Caki2 (cell line): ENCODE data around the gene ADD2. TPM values are rescaled to one million over a fixed set of nuclear protein-coding genes. Genes with fewer than 3 reads are reported as not detected.
A peak's percentile ranks its signal among the peaks of the same experiment; 100 is the strongest.

ENCODE experiments used
- DNase-seq: peaks from one replicate; pipeline ENCODE4 v3.0.0-alpha.2; 2015; ENCODE audit warnings: low read depth
- in situ Hi-C: cut with HindIII; loops from 2 replicates; pipeline ENCODE4 v1.10.0; 2016; ENCODE audit warnings: low sequenced_read_pairs, low pct_unique_long_range_greater_than_20kb, mixed read lengths
- total RNA-seq: library from RNA; depleted of rRNA; stranded (reverse); fragments of >200 nt; shearing (Covaris generic); gene quantifications from 2 replicates; pipeline ENCODE4 v1.2.3, GENCODE V29; 2014; ENCODE audit warnings: low replicate concordance

The ADD2 gene
- total RNA-seq, 1 experiment from 2014 or later: 3.8 TPM

- in situ Hi-C loops: no loop called here
- no peak for DNase-seq
These were observed 55.1 kb downstream of the ADD2 start for GRCh38 chr2:70712916-70713315.

GRCh38 chr2:70711191-70711590, 56.8 kb downstream of the ADD2 start:
- no peak for DNase-seq
- in situ Hi-C loops: no loop called here

- in situ Hi-C loops: no loop called here
- DNase-seq: no peak
These were observed 57.8 kb downstream of the ADD2 start for GRCh38 chr2:70710038-70710690.

GRCh38 chr2:70709275-70710037, 58.5 kb downstream of the ADD2 start:
- no peak for DNase-seq

GRCh38 chr2:70708376-70709199, 59.4 kb downstream of the ADD2 start:
- DNase-seq: peak; percentile 9

More at GRCh38 chr2:70709275-70710037, 58.5 kb downstream of the ADD2 start:
- in situ Hi-C loops: no loop called here

GRCh38 chr2:70707706-70708105, 60.3 kb downstream of the ADD2 start:
- DNase-seq: no peak
- in situ Hi-C loops: no loop called here

More at GRCh38 chr2:70708376-70709199, 59.4 kb downstream of the ADD2 start:
- in situ Hi-C loops: no loop called here

GRCh38 chr2:70706026-70706795, 61.8 kb downstream of the ADD2 start:
- no peak for DNase-seq
- in situ Hi-C loops: no loop called here

- no peak for DNase-seq
- in situ Hi-C loops: no loop called here
These were observed 62.7 kb downstream of the ADD2 start for GRCh38 chr2:70705160-70705850.

- no peak for DNase-seq
- in situ Hi-C loops: no loop called here
These were observed 64.0 kb downstream of the ADD2 start for GRCh38 chr2:70703900-70704549.

- no peak for DNase-seq
- in situ Hi-C loops: no loop called here
These were observed 65.1 kb downstream of the ADD2 start for GRCh38 chr2:70702711-70703395.

- in situ Hi-C loops: no loop called here
These were observed 69.2 kb downstream of the ADD2 start for GRCh38 chr2:70698847-70699246.

GRCh38 chr2:70697603-70698383, 70.2 kb downstream of the ADD2 start:
- in situ Hi-C loops: no loop called here
- no peak for DNase-seq

More at GRCh38 chr2:70698847-70699246, 69.2 kb downstream of the ADD2 start:
- DNase-seq: no peak

- in situ Hi-C loops: no loop called here
- DNase-seq: no peak
These were observed 71.9 kb downstream of the ADD2 start for GRCh38 chr2:70696142-70696541.

- DNase-seq: no peak
- in situ Hi-C loops: no loop called here
These were observed 75.7 kb downstream of the ADD2 start for GRCh38 chr2:70692256-70692655.

GRCh38 chr2:70691497-70692140, 76.4 kb downstream of the ADD2 start:
- no peak for DNase-seq
- in situ Hi-C loops: no loop called here

GRCh38 chr2:70690846-70691245, 77.2 kb downstream of the ADD2 start:
- in situ Hi-C loops: no loop called here
- DNase-seq: no peak
